SJCRH30 (cell line): ENCODE data around the gene KIF1A. TPM values are rescaled to one million over a fixed set of nuclear protein-coding genes. Genes with fewer than 3 reads are reported as not detected.

Experiments
- DNase-seq, 2 experiments: peaks; one replicate each; pipeline ENCODE4 v3.0.0-alpha.2; 2015 to 2020
- H3K27ac ChIP-seq: fragments of 250-450 bp; sonication (Bioruptor Pico); 2 replicates; pipeline ENCODE4 v1.5.1; 2020; ENCODE audit warnings: mild to moderate bottlenecking, moderate library complexity
- H3K27me3 ChIP-seq: fragments of 250-450 bp; sonication (Bioruptor Pico); 2 replicates; pipeline ENCODE4 v1.5.1; 2020; ENCODE audit warnings: mild to moderate bottlenecking, moderate library complexity
- H3K36me3 ChIP-seq: fragments of 250-450 bp; sonication (Bioruptor Pico); 2 replicates; pipeline ENCODE4 v1.5.1; 2020; ENCODE audit warnings: mild to moderate bottlenecking, moderate library complexity
- H3K4me1 ChIP-seq: fragments of 250-450 bp; sonication (Bioruptor Pico); 2 replicates; pipeline ENCODE4 v1.5.1; 2020; ENCODE audit warnings: mild to moderate bottlenecking, moderate library complexity
- H3K4me3 ChIP-seq: fragments of 250-450 bp; sonication (Bioruptor Pico); 2 replicates; pipeline ENCODE4 v1.5.1; 2020; ENCODE audit warnings: mild to moderate bottlenecking, moderate library complexity
- H3K9me3 ChIP-seq: fragments of 250-450 bp; sonication (Bioruptor Pico); replicated peaks from 2 replicates; pipeline ENCODE4 v1.5.1; 2020; ENCODE audit warnings: mild to moderate bottlenecking, moderate library complexity
- total RNA-seq: library from RNA; depleted of rRNA; stranded (reverse); fragments of >200 nt; shearing (Covaris generic); gene quantifications from 2 replicates; pipeline ENCODE4 v1.2.3, GENCODE V29; 2014

Gene KIF1A
- total RNA-seq, 1 experiment from 2014 or later: 3.7 TPM

- Histone ChIP-seq H3K9me3 (no peaks in the 10 kb centered on the region), H3K36me3 (no peaks in the 10 kb centered on the region), H3K27ac (no peak overlapping the region), H3K27me3 (no peaks in the 10 kb centered on the region), H3K4me3 (peak overlapping the region; percentile 3; the same call in 1 of the 2 replicates), H3K4me1 (peaks cover 17% of the 10 kb centered on the region; the same call in 1 of the 2 replicates)
- DNase-seq: peak; percentile 71 to 79
Observed at GRCh38 chr2:240792629-240793312, 27.2 kb downstream of the KIF1A start.

GRCh38 chr2:240791821-240792628 is 28.0 kb downstream of the KIF1A start:
- DNase-seq: peak; percentile 44 to 46
- no peaks in the 10 kb centered on the region for H3K27me3 ChIP-seq
- no peaks in the 10 kb centered on the region for H3K9me3 ChIP-seq
- no peaks in the 10 kb centered on the region for H3K36me3 ChIP-seq
- H3K27ac ChIP-seq: no peak overlapping the region
- peak overlapping the region; percentile 3; the same call in 1 of the 2 replicates for H3K4me3 ChIP-seq
- H3K4me1 ChIP-seq: peaks cover 16% of the 10 kb centered on the region; the same call in 1 of the 2 replicates

GRCh38 chr2:240791221-240791800 is 28.7 kb downstream of the KIF1A start:
- Histone ChIP-seq H3K4me3 (no peak overlapping the region), H3K27ac (no peak overlapping the region), H3K27me3 (no peaks in the 10 kb centered on the region), H3K9me3 (no peaks in the 10 kb centered on the region), H3K36me3 (no peaks in the 10 kb centered on the region), H3K4me1 (peaks cover 9% of the 10 kb centered on the region; the same call in 1 of the 2 replicates)
- no peak for DNase-seq

DNA sequence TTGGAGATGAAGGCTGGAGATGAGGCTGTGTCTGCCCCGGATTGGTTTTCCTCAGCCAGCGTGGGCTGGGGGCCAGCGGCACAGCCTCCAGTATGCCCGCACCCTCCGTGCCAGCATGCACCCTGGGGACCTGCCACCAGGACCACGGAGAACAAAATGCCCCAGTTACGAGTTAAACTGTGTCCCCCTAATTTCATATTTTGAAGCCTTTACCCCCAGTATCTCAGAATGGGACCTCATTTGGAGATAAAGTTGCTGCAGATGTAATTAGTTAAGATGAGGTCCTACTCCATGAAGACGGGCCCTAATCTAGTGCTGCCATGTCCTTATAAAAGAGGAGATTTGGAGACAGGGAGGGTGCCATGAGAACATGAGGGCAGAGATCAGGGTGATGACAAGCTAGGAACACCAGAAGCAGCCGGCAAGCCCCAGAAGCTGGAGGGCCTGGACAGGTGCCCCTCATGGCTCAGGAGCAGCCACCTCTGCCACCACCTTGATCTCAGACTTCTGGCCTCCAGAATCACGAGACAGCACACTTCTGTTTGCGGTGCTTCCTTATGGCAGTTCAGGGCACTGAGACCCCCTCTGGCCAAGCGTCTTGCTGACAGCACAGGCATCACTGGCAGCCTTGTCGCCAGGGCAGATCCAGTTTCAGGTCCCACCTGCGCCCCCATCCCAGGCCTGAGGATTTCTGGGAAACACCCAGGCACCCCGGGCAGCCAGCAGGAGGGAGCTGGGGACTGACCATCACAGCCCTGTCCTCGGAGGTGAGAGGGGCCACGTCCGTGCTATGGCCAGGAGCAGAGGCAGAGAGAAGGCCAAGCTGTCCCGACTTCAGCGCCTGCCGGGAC is 29.4 kb downstream of the KIF1A start:
- H3K27ac ChIP-seq: no peak overlapping the region
- H3K9me3 ChIP-seq: no peaks in the 10 kb centered on the region
- no peaks in the 10 kb centered on the region for H3K27me3 ChIP-seq
- DNase-seq: no peak
- H3K36me3 ChIP-seq: no peaks in the 10 kb centered on the region
- no peak overlapping the region for H3K4me3 ChIP-seq
- H3K4me1 ChIP-seq: peaks cover 9% of the 10 kb centered on the region; the same call in 1 of the 2 replicates

DNA sequence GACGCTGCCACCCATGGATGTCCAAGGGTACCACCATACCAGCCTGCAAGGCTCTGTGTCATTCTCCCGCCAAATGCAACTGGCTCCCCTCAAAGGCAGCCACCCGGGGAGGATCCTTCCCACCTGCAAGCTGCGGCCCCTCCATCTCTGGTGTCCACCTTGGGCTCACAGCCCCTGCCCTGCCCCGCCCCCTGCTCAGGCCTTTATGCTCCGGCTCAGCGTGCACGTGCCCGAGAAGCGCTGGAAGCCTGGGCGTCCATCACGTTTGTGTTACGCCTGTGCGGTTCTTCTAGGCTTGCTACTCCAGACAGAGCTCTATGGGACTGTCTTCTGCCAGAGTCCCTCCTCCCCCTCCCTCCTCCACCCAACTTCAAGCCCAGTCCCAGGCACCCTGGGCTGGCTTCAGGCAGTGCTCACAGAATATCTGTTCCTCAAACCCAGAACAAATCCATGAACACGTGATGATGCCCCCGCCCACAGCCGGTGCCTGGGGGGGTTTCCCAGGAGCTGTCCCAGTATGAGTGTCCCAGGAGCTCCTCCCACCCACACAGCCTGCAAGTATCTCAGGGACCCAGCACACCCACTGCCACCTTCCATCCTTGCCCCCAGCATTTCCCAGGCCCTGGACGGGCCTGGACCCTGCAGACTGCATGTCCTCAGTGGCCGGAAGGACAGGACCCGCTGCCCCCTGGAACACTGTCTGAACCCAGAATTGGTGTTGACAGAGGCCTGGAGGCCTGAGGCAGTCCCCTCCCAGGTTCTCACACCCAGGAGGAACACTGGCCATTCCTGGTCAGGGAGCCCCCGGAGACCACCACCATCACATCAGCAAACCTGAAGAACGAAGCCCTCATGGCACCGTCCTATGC is 30.3 kb downstream of the KIF1A start:
- Histone ChIP-seq H3K27ac (no peak overlapping the region), H3K9me3 (no peaks in the 10 kb centered on the region), H3K4me3 (no peak overlapping the region), H3K4me1 (peaks cover 9% of the 10 kb centered on the region; the same call in 1 of the 2 replicates), H3K27me3 (no peaks in the 10 kb centered on the region), H3K36me3 (no peaks in the 10 kb centered on the region)
- no peak for DNase-seq

DNA sequence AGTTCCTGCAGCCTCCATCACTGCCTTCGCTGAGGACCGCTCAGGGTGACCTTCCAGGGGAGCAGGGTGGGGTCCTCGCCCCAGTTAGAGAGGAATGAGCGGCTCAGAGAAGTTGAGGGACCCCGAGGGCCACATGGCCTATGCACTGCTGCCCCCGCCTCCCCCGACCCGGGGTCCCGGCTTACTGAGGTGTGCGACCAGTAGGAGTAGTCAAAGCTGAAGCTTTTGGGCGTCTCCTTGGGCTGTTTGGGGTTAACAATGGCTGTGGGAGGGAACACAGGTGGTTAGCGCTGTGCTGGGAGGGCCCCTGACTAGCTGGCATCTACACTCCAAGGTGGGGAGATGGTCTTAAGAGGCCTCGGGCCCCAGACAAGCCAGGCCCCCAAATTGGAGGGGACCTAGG is 31.0 kb downstream of the KIF1A start:
- Histone ChIP-seq H3K9me3 (no peaks in the 10 kb centered on the region), H3K36me3 (no peaks in the 10 kb centered on the region), H3K27me3 (no peaks in the 10 kb centered on the region), H3K27ac (no peak overlapping the region), H3K4me3 (no peak overlapping the region), H3K4me1 (peaks cover 9% of the 10 kb centered on the region; the same call in 1 of the 2 replicates)
- DNase-seq: no peak

DNA sequence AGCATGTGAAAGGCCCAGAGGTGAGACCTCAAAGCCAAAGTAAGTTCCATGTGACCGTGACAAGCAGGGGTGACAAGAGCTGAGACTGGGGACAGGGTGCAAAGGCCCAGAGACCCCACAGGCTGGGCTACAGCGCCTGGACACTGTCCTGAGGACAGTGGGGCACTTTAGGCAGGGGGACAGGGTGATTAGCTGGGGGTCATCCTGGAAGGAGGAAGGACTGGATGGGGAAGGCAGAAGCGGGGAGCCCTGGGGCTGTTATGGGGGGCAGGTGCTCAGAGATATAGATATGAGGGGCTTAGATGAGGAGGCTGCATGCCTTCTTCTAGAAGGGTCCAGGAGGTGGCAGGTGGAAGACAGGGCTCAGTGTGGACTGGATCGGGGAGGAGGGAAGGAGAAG is 31.5 kb downstream of the KIF1A start:
- no peaks in the 10 kb centered on the region for H3K9me3 ChIP-seq
- DNase-seq: no peak
- H3K4me1 ChIP-seq: peaks cover 9% of the 10 kb centered on the region; the same call in 1 of the 2 replicates
- no peaks in the 10 kb centered on the region for H3K27me3 ChIP-seq
- H3K27ac ChIP-seq: no peak overlapping the region
- no peak overlapping the region for H3K4me3 ChIP-seq
- H3K36me3 ChIP-seq: no peaks in the 10 kb centered on the region

GRCh38 chr2:240787521-240788472 is 32.2 kb downstream of the KIF1A start:
- Histone ChIP-seq H3K27me3 (no peaks in the 10 kb centered on the region), H3K36me3 (no peaks in the 10 kb centered on the region), H3K4me1 (peaks cover 7% of the 10 kb centered on the region; the same call in 1 of the 2 replicates), H3K9me3 (no peaks in the 10 kb centered on the region), H3K4me3 (no peak overlapping the region), H3K27ac (no peak overlapping the region)
- DNase-seq: no peak

DNA sequence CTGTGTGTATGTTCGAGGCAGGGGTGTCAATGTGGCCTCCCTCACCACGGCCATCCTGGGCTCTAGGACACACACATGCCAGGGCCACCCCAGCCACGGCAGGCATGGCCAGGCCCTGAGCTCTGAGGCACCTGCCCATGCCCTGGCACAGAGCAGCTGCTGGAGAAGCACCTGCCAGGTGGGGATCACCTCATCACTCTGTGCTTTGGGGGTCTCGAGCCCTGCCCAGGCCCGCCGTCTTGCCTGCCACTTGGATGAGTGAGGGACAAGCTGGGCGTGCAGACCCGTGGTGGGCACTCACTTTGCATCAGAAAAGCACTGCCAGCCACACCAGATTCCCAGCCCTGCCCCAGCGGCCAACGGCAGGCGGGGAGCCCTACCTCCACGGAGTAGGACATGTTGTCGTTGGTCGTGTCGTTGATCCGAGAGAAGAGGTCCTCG is 33.1 kb downstream of the KIF1A start:
- no peak overlapping the region for H3K27ac ChIP-seq
- no peak for DNase-seq
- no peaks in the 10 kb centered on the region for H3K9me3 ChIP-seq
- no peak overlapping the region for H3K4me3 ChIP-seq
- no peaks in the 10 kb centered on the region for H3K27me3 ChIP-seq
- H3K36me3 ChIP-seq: no peaks in the 10 kb centered on the region
- 0 out of 2 replicates have a peak, but pooled peaks cover under 1% of the 10 kb centered on the region for H3K4me1 ChIP-seq

GRCh38 chr2:240786355-240786841 is 33.6 kb downstream of the KIF1A start:
- Histone ChIP-seq H3K4me3 (no peak overlapping the region), H3K9me3 (no peaks in the 10 kb centered on the region), H3K27ac (no peak overlapping the region), H3K27me3 (no peaks in the 10 kb centered on the region), H3K36me3 (no peaks in the 10 kb centered on the region), H3K4me1 (no peaks in the 10 kb centered on the region)
- DNase-seq: no peak

GRCh38 chr2:240785424-240786335 is 34.3 kb downstream of the KIF1A start:
- Histone ChIP-seq H3K9me3 (no peaks in the 10 kb centered on the region), H3K4me1 (no peaks in the 10 kb centered on the region), H3K4me3 (no peak overlapping the region), H3K36me3 (no peaks in the 10 kb centered on the region), H3K27me3 (no peaks in the 10 kb centered on the region), H3K27ac (no peak overlapping the region)
- DNase-seq: no peak
